ENCODE measurements around the gene GPC6.
"Not testable (repeated sequence)": the region's sequence is repeated elsewhere in the genome, so short reads cannot be mapped to it uniquely, and the experiment has no call there.

Gene GPC6

GRCh38 chr13:93226623-93227279 is at the start of gene GPC6:
Gene GPC6 (plus strand): TSS chr13:93226807.
- peak; percentile 88 for DNase-seq (ENCODE audit: low read depth)

- DNase-seq (ENCODE audit: low read depth), result peak; percentile 55
These were observed 46.1 kb upstream of the GPC6 start for GRCh38 chr13:93180356-93180969.

GRCh38 chr13:93182406-93182805 is 44.2 kb upstream of the GPC6 start:
- no peak for DNase-seq (ENCODE audit: low read depth)

GRCh38 chr13:93183302-93183701 is 43.3 kb upstream of the GPC6 start:
- DNase-seq (ENCODE audit: low read depth), result no peak

- no peak for DNase-seq (ENCODE audit: low read depth)
These were observed 36.6 kb upstream of the GPC6 start for GRCh38 chr13:93190006-93190405.

- DNase-seq (ENCODE audit: low read depth), result no peak
These were observed 32.9 kb upstream of the GPC6 start for GRCh38 chr13:93193682-93194081.

- DNase-seq (ENCODE audit: low read depth), result no peak
These were observed 26.8 kb upstream of the GPC6 start for GRCh38 chr13:93199856-93200255.

- no peak for DNase-seq (ENCODE audit: low read depth)
These were observed 26.0 kb upstream of the GPC6 start for GRCh38 chr13:93200626-93201025.

- DNase-seq (ENCODE audit: low read depth), result no peak
These were observed 24.5 kb upstream of the GPC6 start for GRCh38 chr13:93201992-93202558.

GRCh38 chr13:93206778-93207392 is 19.7 kb upstream of the GPC6 start:
- not testable (repeated sequence) for DNase-seq (ENCODE audit: low read depth)

GRCh38 chr13:93216122-93216521 is 10.5 kb upstream of the GPC6 start:
- no peak for DNase-seq (ENCODE audit: low read depth)

- no peak for DNase-seq (ENCODE audit: low read depth)
These were observed 8.8 kb upstream of the GPC6 start for GRCh38 chr13:93217721-93218261.

GRCh38 chr13:93218583-93218982 is 8.0 kb upstream of the GPC6 start:
- DNase-seq (ENCODE audit: low read depth), result no peak

GRCh38 chr13:93220073-93220472 is 6.5 kb upstream of the GPC6 start:
- no peak for DNase-seq (ENCODE audit: low read depth)

- DNase-seq (ENCODE audit: low read depth), result no peak
These were observed 3.6 kb upstream of the GPC6 start for GRCh38 chr13:93222976-93223375.

GRCh38 chr13:93224535-93224934 is 2.1 kb upstream of the GPC6 start:
- DNase-seq (ENCODE audit: low read depth), result no peak

- DNase-seq (ENCODE audit: low read depth), result no peak
These were observed 997 bp upstream of the GPC6 start for GRCh38 chr13:93225610-93226009.

- DNase-seq (ENCODE audit: low read depth), result no peak
These were observed 463 bp upstream of the GPC6 start for GRCh38 chr13:93226065-93226622.

GRCh38 chr13:93227280-93227877 is 772 bp downstream of the GPC6 start:
- DNase-seq (ENCODE audit: low read depth), result no peak

GRCh38 chr13:93227878-93228642 is 1.5 kb downstream of the GPC6 start:
- no peak for DNase-seq (ENCODE audit: low read depth)

- no peak for DNase-seq (ENCODE audit: low read depth)
These were observed 2.0 kb downstream of the GPC6 start for GRCh38 chr13:93228643-93228937.
